SK-N-SH treated with all-trans-retinoic acid at 6 μM for 48 hours (cell line): ENCODE data around the gene CATSPER2.
"Not testable (repeated sequence)": the region's sequence is repeated elsewhere in the genome, so short reads cannot be mapped to it uniquely, and the experiment has no call there.

Source experiments
- ZC3H10 ChIP-seq: fragments of 250-450 bp; sonication (Bioruptor Pico); IDR thresholded peaks from 2 replicates; pipeline ENCODE4 v1.5.1; 2021; ENCODE audit warnings: mild to moderate bottlenecking, moderate library complexity
- ZFP30 ChIP-seq: fragments of 450-650 bp; formaldehyde crosslinking; IDR thresholded peaks from 2 replicates; pipeline ENCODE4 v1.5.0; 2022; ENCODE audit warnings: mild to moderate bottlenecking, moderate library complexity

- TF ChIP-seq ZC3H10, ZFP30 (CRISPR knock-in tag): not testable (repeated sequence)
These were observed 21.7 kb downstream of the CATSPER2 start for GRCh38 chr15:43626937-43627336.
